Bone marrow (tissue), 2 donors: ENCODE measurements around the gene POLD2.

Experiments
- DNase-seq, 2 donors: peaks; one replicate each; lab custom pipeline; 2025; lab: John Stamatoyannopoulos, UW

POLD2 gene

GRCh38 chr7:44102846-44103565 is 20.3 kb downstream of the POLD2 start:
- DNase-seq, result no peak

- DNase-seq, result no peak
These were observed 21.1 kb downstream of the POLD2 start for GRCh38 chr7:44101966-44102845.

GRCh38 chr7:44101303-44101965 is 21.9 kb downstream of the POLD2 start:
- DNase-seq, result no peak

- no peak for DNase-seq
These were observed 22.7 kb downstream of the POLD2 start for GRCh38 chr7:44100458-44101302.

GRCh38 chr7:44099669-44100068 is 23.7 kb downstream of the POLD2 start:
- DNase-seq, result peak in 1 of 2 donors; percentile 43

GRCh38 chr7:44098092-44099068 is 25.0 kb downstream of the POLD2 start:
- DNase-seq, result no peak

- DNase-seq, result peak in 1 of 2 donors; percentile 66
These were observed 26.1 kb downstream of the POLD2 start for GRCh38 chr7:44097064-44097932.

GRCh38 chr7:44096326-44096881 is 26.9 kb downstream of the POLD2 start:
- DNase-seq, result no peak

- DNase-seq, result no peak
These were observed 27.6 kb downstream of the POLD2 start for GRCh38 chr7:44095781-44096180.

GRCh38 chr7:44094883-44095592 is 28.3 kb downstream of the POLD2 start:
- DNase-seq, result no peak

GRCh38 chr7:44094365-44094764 is 29.0 kb downstream of the POLD2 start:
- DNase-seq, result no peak

- DNase-seq, result no peak
These were observed 30.2 kb downstream of the POLD2 start for GRCh38 chr7:44093102-44093641.

GRCh38 chr7:44087911-44088838 is 35.2 kb downstream of the POLD2 start:
- no peak for DNase-seq

GRCh38 chr7:44086627-44087026 is 36.7 kb downstream of the POLD2 start:
- no peak for DNase-seq

- DNase-seq, result no peak
These were observed 37.8 kb downstream of the POLD2 start for GRCh38 chr7:44085546-44085945.

GRCh38 chr7:44084701-44085100 is 38.6 kb downstream of the POLD2 start:
- no peak for DNase-seq

- DNase-seq, result no peak
These were observed 39.6 kb downstream of the POLD2 start for GRCh38 chr7:44083796-44084195.
